Measurements from ENCODE around the gene JMJD8. TPM values are rescaled to one million over a fixed set of nuclear protein-coding genes. Genes with fewer than 3 reads are reported as not detected.
A peak's percentile ranks its signal among the peaks of the same experiment; 100 is the strongest.

Gene JMJD8
- polyA plus RNA-seq, 1 donor, result 35.1 TPM

DNA sequence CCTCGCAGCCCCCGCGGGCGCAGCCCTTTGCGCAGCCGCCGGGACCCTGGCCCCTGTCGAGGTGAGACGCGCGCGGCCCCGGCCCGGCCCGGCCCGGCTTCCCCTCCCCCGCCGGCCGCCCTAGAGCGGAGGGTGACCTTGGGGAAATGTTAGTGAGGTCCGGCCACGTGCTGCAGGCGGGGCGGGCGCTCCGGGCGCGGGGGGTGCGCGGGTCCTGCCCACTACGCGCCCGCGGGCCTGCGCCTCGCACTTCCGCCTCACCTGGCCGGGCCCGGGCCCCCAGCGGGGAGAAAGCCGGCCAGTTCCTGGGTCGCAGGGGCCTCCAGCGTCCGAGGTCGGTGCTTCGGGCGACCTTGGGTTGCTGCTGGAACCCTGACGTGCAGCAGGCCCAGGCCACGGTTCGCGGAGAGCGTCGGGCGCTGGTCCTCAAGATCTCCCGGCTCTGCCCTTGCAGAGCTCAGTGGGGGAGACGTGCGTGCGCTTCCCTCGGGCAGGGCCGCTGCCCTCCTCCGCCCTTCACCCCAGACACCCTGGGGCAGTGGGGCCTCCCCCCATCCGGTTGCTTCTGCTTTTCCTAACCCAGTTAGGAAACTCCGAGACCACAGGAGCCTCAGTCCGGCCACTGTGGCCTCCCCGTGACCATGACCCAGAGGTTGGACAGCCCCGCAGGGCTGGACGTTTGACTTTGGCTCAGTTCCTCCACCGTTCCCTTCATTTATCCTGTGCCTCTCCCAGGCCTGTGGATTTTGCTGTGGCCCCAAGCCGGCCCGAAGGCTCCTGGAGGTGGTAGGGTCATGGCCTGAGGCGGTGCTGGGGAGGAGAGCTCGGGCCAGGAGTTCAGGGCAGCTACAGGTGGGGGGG, 41.7 kb downstream of the JMJD8 start:
- no peak for DNase-seq (ENCODE audit: low read depth)

DNA sequence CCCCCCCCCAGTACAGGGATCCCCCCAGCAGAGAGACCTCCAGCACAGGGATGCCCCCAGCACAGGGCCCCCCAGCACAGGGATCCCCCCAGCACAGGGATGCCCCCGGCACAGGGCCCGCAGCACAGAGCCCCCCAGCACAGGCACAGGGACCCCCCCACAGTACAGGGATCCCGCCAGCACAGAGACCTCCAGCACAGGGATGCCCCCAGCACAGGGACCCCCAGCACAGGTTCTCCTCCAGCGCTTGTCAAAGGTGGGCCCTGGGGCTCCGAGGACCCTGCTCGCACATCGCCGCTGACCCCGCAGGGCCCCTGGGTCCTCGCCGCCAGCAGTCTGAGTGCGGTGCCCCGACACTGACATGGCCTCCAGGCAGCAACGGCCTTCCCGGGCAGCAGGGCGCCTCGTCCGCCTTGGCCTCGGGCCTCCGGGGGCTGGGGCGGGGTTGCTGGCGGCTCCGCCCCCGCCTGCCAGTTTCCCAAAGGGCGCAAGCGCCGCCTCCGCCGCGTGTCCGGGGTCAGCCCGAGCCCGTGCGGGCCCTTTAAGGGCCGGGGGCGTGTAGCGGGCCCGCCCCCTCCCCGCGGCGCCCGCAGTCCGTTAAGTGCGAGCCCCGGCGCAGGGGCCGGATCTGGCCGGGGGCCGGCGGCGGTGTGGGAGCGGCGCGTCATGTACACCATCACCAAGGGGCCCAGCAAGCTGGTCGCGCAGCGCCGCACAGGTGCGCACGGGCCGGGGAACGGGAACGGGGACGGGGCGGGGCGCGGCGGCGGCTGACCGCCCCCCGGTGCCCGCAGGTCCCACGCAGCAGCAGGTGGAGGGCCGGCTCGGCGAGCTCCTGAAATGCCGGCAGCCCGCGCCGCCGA, 42.6 kb downstream of the JMJD8 start, which contains the start of gene MCRIP2:
Gene MCRIP2 (plus strand): TSS at position 503 of the 863 bp plus-strand sequence. CDS start 164 bp downstream, at position 667.
- DNase-seq (ENCODE audit: low read depth), result no peak

DNA sequence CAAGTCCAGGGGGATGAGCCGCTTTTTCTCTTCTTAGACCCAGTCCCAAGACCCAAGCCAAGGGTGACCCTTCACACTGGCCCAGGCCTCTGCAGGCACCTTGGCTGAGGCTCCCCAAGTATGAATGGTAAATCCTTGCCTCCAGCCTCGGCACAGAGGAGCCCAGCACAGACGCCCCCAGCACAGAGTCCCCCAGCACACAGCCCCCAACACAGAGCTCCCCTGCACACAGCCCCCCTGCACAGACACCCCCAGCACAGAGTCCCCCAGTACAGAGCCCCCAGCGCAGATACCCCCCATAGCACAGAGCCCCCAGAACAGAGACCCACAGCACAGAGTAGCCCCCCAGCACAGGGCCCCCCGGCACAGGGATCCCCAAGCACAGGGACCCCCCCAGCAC, 43.5 kb downstream of the JMJD8 start:
- DNase-seq (ENCODE audit: low read depth), result no peak

DNA sequence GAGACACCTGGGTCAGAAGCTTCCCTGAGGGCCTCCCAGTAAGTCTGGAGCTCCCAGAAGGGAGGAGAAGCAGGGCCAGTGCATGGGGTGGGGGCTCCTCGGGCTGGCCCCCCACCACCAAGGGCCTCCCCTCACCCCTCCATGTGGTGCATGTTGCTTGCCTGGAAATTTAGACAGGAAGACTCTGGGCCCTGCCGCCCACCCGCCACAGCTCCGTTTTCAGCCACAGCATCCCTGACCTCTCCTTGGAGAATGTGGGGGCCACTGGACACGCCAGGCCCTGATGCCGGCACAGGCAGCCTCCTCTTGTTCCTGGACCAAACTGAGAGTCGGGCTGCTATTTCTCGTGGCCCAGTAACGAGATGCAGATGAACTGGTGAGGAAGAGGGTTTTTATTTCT, 45.3 kb downstream of the JMJD8 start:
- DNase-seq (ENCODE audit: low read depth), result no peak

DNA sequence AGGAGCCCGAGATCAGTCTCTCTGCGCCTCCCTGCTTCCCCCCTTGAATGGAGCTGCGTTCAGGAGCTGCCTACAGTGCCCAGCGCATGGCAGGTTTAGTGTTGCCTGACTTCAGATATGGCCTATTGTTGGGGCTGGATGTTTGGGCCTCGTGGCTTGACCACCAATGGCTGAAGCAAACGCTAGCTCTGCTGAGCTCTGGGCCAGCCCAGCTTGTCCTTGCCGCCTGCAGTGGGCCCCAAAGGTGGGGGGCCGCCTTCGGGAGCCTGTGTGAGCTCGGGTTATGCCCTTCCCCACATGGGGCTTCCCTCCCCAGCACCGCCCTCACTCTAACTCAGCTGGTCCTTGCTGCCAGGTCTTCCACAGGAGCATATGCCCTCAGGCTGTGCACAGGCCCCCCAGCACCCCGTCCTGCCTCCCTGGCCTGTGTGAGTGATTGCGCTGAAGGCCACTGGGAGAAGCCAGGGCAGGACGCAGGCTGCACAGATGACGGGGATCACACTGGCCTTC, 46.0 kb downstream of the JMJD8 start:
- DNase-seq (ENCODE audit: low read depth), result no peak

DNA sequence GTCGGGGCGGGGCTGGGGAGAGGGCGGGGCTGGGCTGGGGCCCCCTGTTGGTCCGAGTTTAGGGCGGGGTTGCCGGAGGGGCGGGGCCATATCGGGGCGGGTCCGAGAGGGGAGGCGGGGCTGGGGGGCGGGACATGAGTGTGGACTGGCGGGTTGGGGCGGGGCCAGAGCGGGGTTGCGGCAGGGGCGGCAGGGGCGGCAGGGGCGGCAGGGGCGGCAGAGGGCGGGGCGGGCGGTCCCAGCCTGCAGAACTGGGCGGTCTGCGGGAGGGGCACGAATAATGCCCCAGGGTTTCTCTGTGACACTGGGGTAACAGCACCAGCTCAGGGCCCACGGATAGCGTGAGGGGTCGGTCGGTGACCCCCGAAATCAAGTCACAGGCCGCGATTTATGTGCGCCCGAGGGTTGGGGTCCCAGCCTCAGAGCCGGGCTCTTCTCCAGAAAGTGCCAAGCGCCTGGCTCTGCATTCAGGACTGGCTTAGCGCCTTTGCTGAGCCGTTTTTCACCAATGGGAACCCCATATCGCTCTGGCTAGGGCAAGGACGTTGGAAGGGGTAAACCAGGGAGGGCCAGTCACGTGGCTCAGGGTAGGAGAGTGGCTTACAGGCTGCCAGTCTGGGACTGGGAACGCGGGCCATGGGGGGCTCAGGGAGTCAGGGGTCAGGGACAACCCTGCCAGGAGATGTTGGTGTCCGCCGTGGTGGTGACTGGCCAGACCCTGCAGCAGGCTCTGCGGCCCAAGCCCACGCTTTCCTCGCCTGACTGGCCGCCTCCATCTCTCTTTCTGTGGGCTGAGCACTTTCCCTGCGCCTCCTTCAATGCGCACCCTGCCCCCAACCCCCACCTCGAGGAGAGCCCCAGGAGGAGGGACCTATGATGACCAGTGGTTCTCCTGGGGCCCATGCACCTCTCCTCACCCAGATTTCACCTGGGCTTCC, 46.8 kb downstream of the JMJD8 start:
- DNase-seq (ENCODE audit: low read depth), result no peak

DNA sequence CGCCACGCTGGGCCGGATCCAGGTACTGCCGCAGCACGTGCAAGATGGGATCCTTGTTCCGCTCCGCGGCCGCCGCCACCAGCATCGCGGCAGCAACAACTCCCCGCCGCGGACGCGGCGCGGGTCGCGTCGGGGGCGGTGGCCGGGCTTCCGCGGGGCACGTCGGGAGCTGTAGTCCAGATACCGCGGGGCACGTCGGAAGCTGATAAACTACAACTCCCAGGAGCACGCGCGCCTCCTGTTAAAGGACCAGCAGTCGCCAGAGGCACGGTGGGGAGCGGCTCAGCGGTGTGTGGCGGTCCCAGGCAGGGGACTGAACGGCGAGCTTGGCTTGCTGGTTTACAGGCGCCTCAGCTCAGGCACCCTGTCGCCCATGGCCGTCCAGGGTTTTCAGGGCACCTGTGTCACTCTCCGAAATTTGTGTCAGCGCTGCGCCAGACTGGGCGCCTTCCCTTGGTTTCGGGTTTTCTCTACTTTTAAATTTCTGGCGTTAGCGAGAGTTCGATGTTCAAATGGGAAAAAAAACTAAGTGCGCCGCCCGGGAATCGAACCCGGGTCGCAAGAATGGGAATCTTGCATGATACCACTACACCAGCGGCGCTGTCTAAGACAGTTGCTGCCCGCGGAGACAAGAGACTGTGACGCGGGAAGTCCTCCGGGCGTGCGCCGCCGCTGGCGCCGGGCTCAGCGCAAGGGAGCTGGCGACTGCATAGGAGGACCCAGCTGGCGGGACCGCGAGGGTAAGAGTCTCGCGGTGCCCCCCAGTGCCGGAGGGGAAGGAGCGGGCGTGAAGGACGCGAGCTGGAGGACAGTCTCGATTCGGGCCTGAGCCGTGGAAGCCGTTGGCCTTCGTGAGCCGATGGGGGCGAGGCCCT, 47.7 kb downstream of the JMJD8 start, which contains the start of gene METTL26:
Gene METTL26 (minus strand): TSS at position 100 of the 875 bp plus-strand sequence. CDS start 15 bp downstream, at position 85.
- peak; percentile 87 for DNase-seq (ENCODE audit: low read depth)

DNA sequence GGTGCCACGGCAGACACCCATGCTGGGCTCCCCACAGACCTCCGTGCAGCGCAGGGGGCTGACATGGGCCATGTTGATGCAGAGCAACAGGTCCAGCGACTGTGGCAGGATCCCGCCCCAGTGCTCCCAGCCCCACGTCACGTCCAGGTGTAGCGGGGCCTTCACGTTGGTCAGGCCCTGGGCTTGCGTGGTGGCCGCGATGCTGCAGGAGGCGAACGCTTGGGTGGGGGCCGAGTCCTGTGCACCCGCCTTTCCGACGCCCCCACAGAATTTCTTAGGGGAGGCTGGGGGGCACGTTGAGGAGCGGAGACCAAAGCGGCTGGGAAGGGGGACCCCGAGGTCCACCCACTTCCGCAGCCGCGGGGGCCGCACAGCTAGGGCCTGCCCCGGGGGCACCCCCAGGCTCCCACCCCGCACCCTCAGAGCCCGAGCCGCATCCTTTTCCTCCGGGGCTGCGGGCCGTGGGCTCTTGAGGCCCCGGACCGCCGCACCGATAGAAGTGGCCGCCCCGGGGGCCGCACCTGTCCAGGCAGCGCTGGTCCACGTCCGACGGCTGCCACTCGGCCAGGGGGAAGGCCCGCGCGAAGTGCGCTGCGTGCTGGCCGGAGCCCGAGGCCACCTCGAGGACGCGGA, 48.4 kb downstream of the JMJD8 start:
- DNase-seq (ENCODE audit: low read depth), result no peak

DNA sequence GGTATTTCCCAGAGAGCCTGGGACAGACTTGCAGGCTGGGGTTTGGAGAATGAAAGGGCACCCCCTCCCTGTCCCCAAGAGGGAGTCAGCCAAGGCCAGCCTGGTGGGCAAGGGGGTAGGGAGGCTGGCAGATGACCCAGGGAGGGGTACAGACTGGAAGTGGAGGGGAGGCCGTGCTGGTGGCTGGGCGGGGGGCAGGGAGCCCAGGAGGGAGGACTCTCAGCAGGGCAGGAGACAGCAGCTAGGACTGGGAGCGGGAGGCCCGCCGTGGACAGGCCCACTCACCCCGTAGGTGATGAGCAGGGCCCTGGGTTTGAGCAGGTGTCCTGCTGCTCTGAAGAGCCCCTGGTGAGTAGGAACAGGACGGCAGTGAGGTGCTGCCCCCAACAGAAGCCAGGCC, 49.1 kb downstream of the JMJD8 start:
- DNase-seq (ENCODE audit: low read depth), result no peak

DNA sequence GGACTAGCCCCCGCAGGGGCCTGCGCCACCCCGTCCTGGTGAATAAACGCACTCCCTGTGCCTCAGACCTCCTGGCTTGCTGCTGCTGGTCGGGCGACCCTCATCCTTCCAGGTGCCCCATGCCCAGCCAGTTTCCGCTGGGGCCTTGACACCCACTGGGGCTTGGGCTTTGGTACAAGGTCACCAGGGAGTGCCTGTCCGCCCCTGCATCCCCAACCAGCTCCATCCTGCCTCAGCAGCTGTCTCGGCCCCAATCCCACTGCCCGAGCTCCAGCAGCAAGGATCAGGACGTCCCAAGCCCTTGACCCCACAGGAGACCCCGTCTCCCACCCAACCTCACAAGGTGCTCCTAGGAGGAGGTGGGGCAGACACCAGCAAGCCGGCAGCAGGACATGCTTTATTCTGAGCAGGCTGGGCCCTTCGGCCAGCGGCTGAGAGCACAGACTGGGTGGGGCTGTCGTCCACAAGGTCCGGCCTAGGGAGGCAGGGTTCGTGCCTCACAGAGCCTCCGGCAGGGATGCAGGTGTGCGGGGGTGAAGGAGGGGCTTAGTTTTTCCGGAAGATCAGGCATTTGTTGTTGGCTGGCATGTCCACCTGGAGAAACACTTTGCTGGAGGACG, 50.0 kb downstream of the JMJD8 start:
- no peak for DNase-seq (ENCODE audit: low read depth)

DNA sequence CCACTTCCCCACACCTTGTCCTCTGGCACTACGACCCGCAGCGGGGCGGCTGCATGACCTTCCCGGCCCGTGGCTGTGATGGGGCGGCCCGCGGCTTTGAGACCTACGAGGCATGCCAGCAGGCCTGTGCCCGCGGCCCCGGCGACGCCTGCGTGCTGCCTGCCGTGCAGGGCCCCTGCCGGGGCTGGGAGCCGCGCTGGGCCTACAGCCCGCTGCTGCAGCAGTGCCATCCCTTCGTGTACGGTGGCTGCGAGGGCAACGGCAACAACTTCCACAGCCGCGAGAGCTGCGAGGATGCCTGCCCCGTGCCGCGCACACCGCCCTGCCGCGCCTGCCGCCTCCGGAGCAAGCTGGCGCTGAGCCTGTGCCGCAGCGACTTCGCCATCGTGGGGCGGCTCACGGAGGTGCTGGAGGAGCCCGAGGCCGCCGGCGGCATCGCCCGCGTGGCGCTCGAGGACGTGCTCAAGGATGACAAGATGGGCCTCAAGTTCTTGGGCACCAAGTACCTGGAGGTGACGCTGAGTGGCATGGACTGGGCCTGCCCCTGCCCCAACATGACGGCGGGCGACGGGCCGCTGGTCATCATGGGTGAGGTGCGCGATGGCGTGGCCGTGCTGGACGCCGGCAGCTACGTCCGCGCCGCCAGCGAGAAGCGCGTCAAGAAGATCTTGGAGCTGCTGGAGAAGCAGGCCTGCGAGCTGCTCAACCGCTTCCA, 50.6 kb downstream of the JMJD8 start:
- DNase-seq (ENCODE audit: low read depth), result no peak

DNA sequence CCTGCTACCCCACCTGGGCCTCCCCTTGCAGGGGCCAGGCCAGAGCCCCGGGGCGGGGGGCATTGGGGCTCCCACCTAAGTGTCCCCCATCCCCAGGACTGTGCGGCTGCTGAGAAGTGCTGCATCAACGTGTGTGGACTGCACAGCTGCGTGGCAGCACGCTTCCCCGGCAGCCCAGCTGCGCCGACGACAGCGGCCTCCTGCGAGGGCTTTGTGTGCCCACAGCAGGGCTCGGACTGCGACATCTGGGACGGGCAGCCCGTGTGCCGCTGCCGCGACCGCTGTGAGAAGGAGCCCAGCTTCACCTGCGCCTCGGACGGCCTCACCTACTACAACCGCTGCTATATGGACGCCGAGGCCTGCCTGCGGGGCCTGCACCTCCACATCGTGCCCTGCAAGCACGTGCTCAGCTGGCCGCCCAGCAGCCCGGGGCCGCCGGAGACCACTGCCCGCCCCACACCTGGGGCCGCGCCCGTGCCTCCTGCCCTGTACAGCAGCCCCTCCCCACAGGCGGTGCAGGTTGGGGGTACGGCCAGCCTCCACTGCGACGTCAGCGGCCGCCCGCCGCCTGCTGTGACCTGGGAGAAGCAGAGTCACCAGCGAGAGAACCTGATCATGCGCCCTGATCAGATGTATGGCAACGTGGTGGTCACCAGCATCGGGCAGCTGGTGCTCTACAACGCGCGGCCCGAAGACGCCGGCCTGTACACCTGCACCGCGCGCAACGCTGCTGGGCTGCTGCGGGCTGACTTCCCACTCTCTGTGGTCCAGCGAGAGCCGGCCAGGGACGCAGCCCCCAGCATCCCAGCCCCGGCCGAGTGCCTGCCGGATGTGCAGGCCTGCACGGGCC, 51.4 kb downstream of the JMJD8 start:
- DNase-seq (ENCODE audit: low read depth), result no peak

DNA sequence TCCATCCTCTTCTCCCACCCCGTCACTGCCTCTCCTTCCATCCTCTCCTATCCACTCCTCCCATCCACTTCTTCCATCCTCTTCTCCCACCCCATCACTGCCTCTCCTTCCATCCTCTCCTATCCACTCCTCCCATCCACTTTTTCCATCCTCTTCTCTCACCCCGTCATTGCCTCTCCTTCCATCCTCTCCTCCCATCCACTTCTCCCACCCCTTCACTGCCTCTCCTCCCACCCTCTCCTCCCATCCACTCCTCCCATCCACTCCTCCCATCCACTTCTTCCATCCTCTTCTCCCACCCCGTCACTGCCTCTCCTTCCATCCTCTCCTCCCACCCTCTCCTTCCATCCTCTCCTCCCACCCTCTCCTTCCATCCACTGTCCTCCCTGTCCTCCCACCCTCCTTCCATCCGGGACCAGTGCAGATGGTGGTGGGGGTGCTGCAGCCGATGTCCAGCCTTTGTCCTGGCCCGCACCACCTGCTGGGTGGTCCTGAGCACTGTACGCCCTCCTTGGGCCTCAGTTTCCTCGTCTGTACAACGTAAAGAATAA, 52.3 kb downstream of the JMJD8 start:
- DNase-seq (ENCODE audit: low read depth), result no peak

Data from forelimb muscle (tissue), 1 donor.